ENCODE results near the gene COA6. TPM values are rescaled to one million over a fixed set of nuclear protein-coding genes. Genes with fewer than 3 reads are reported as not detected.

COA6 gene
- 24.2 to 36.0 TPM (median 24.3 TPM) in 3 replicates for polyA plus RNA-seq
- 25.3 TPM for polyA plus RNA-seq (2011; ENCODE audit: low read depth)
- 22.8 and 30.1 TPM in 2 replicates for polyA plus RNA-seq (2011; cell fraction: cytosol; rRNA removed)
- polyA plus RNA-seq (2011; cell fraction: nucleus; rRNA removed) = 8.4 and 13.8 TPM in 2 replicates
- polyA plus RNA-seq (2012; ENCODE audit: low replicate concordance) = 42.6 and 52.1 TPM in 2 replicates
- polyA minus RNA-seq = 2.9 to 5.0 TPM (median 3.8 TPM) in 3 replicates
- 30.9 TPM for polyA minus RNA-seq (2011; cell fraction: cytosol; rRNA and poly(A)+ RNA removed)
- polyA minus RNA-seq (2011; cell fraction: nucleus; rRNA and poly(A)+ RNA removed) = 2.4 and 4.3 TPM in 2 replicates

GRCh38 chr1:234373064-234373958, at the start of gene COA6:
Gene COA6, plus strand, starts transcription at chr1:234373456. Its CDS starts 11 bp downstream, at chr1:234373467.
- Histone ChIP-seq H3K9me1 (ENCODE audit: control insufficient read depth, extremely low read depth, insufficient read depth, low read length) (no peaks in the 10 kb centered on the region), H4K20me1 (ENCODE audit: control insufficient read depth, extremely low read depth, insufficient read depth, low read length) (no peaks in the 10 kb centered on the region), H3K79me2 (ENCODE audit: control insufficient read depth, insufficient read depth, low read length) (peaks cover 28% of the 10 kb centered on the region), H3K4me2 (ENCODE audit: control insufficient read depth, extremely low read depth, insufficient read depth, low read depth, low read length) (peak within 1 kb of the TSS; percentile 95), H2AFZ (ENCODE audit: control insufficient read depth, low read length) (peak within 1 kb of the TSS; percentile 88), H3K36me3 (ENCODE audit: control insufficient read depth in 2 of 2, extremely low read depth in 1 of 2, insufficient read depth in 2 of 2, low read length in 2 of 2) (peaks cover 12 to 18% of the 10 kb centered on the region in 2 experiments), H3K27ac (ENCODE audit: control insufficient read depth, insufficient read depth, low read length) (peak within 1 kb of the TSS; percentile 97), H3K4me1 (ENCODE audit: control insufficient read depth, extremely low read depth, insufficient read depth, low read length) (peaks cover 30% of the 10 kb centered on the region), H3K27me3 (ENCODE audit: control insufficient read depth, extremely low read depth, insufficient read depth, low read length) (no peaks in the 10 kb centered on the region), H3K9ac (ENCODE audit: control insufficient read depth, extremely low read depth, insufficient read depth, low read length) (peak within 1 kb of the TSS; percentile 87), H3K9me3 (ENCODE audit: control insufficient read depth, low read depth, low read length) (no peaks in the 10 kb centered on the region), H3K4me3 (ENCODE audit: control insufficient read depth in 2 of 3, extremely low read depth in 1 of 3, insufficient read depth in 2 of 3, low read depth in 1 of 3, low read length in 3 of 3) (peak within 1 kb of the TSS; percentile 57 to 82 (median 67))
- peak; percentile 60 for FAIRE-seq
- TF ChIP-seq EZH2 (IDR thresholded peaks at IDR 0.05; ENCODE audit: low read length) (no peak), CTCF (optimal IDR thresholded peaks at IDR 0.05 in 1 of 3, IDR thresholded peaks at IDR 0.05 in 1 of 3, conservative IDR thresholded peaks at IDR 0.05 in 1 of 3; ENCODE audit: extremely low read depth in 1 of 3, insufficient read depth in 2 of 3, low read length in 3 of 3) (no peak)
- dilution Hi-C loops (cut with MboI; ENCODE audit: extremely low pct_ligation_motif_present, low sequenced_read_pairs) = no loop called here
- DNase-seq (ENCODE audit: low read depth, low spot score) = peak; percentile 83

- FAIRE-seq (no peak), DNase-seq (ENCODE audit: low read depth, low spot score) (no peak)
- H2AFZ ChIP-seq (ENCODE audit: control insufficient read depth, low read length) = no peak overlapping the region
- peaks cover 4% of the 10 kb centered on the region for H3K27me3 ChIP-seq (ENCODE audit: control insufficient read depth, extremely low read depth, insufficient read depth, low read length)
- no peaks in the 10 kb centered on the region for H3K9me3 ChIP-seq (ENCODE audit: control insufficient read depth, low read depth, low read length)
- no peak overlapping the region for H3K4me2 ChIP-seq (ENCODE audit: control insufficient read depth, extremely low read depth, insufficient read depth, low read depth, low read length)
- dilution Hi-C loops (cut with MboI; ENCODE audit: extremely low pct_ligation_motif_present, low sequenced_read_pairs) = no loop called here
- peaks cover 14% of the 10 kb centered on the region for H3K4me1 ChIP-seq (ENCODE audit: control insufficient read depth, extremely low read depth, insufficient read depth, low read length)
- H3K9ac ChIP-seq (ENCODE audit: control insufficient read depth, extremely low read depth, insufficient read depth, low read length) = no peak overlapping the region
- H4K20me1 ChIP-seq (ENCODE audit: control insufficient read depth, extremely low read depth, insufficient read depth, low read length) = no peaks in the 10 kb centered on the region
- H3K79me2 ChIP-seq (ENCODE audit: control insufficient read depth, insufficient read depth, low read length) = no peaks in the 10 kb centered on the region
- no peak overlapping the region for H3K4me3 ChIP-seq (ENCODE audit: control insufficient read depth in 2 of 3, extremely low read depth in 1 of 3, insufficient read depth in 2 of 3, low read depth in 1 of 3, low read length in 3 of 3)
- H3K27ac ChIP-seq (ENCODE audit: control insufficient read depth, insufficient read depth, low read length) = no peak overlapping the region
- TF ChIP-seq EZH2 (IDR thresholded peaks at IDR 0.05; ENCODE audit: low read length) (no peak), CTCF (optimal IDR thresholded peaks at IDR 0.05 in 1 of 3, IDR thresholded peaks at IDR 0.05 in 1 of 3, conservative IDR thresholded peaks at IDR 0.05 in 1 of 3; ENCODE audit: extremely low read depth in 1 of 3, insufficient read depth in 2 of 3, low read length in 3 of 3) (no peak)
- no peaks in the 10 kb centered on the region for H3K36me3 ChIP-seq (ENCODE audit: control insufficient read depth in 2 of 2, extremely low read depth in 1 of 2, insufficient read depth in 2 of 2, low read length in 2 of 2)
- H3K9me1 ChIP-seq (ENCODE audit: control insufficient read depth, extremely low read depth, insufficient read depth, low read length) = no peaks in the 10 kb centered on the region
These were observed 48.4 kb upstream of the COA6 start for GRCh38 chr1:234324821-234325220.

Measured in keratinocyte (primary cell).